ENCODE measurements around the gene FAS.

- no peak for TF ChIP-seq EZH2 (IDR thresholded peaks at IDR 0.05; ENCODE audit: borderline replicate concordance, insufficient read depth, low read depth, low read length, poor library complexity, severe bottlenecking)
- TF ChIP-seq CTCF (IDR thresholded peaks at IDR 0.05), result no peak
These were observed 732 bp downstream of the FAS start for GRCh38 chr10:88991161-88991898.

Measured in B cell (primary cell).